Cardiac fibroblast (primary cell): ENCODE data around the gene FRAS1.
"Not testable (repeated sequence)": the region's sequence is repeated elsewhere in the genome, so short reads cannot be mapped to it uniquely, and the experiment has no call there.

Source experiments
- DNase-seq, 2 donors: peaks; one replicate each; pipeline versions ENCODE4 v3.0.0 to v3.0.0-alpha.2; 2010; ENCODE audit warnings: low read depth in 2 of 2
- H3K4me3 ChIP-seq, 2 donors: replicated peaks in 1 of 2; 1 replicate in 1 of 2; 2 replicates in 1 of 2; pipeline ENCODE4 v1.5.1; 2011; ENCODE audit warnings: low read depth in 2 of 2, low read length in 2 of 2, mild to moderate bottlenecking in 2 of 2, moderate library complexity in 1 of 2
- CTCF ChIP-seq: IDR thresholded peaks from one replicate; pipeline ENCODE4 v1.5.1; 2011; ENCODE audit warnings: low read depth, mild to moderate bottlenecking, low read length, inconsistent platforms

Gene FRAS1

DNA sequence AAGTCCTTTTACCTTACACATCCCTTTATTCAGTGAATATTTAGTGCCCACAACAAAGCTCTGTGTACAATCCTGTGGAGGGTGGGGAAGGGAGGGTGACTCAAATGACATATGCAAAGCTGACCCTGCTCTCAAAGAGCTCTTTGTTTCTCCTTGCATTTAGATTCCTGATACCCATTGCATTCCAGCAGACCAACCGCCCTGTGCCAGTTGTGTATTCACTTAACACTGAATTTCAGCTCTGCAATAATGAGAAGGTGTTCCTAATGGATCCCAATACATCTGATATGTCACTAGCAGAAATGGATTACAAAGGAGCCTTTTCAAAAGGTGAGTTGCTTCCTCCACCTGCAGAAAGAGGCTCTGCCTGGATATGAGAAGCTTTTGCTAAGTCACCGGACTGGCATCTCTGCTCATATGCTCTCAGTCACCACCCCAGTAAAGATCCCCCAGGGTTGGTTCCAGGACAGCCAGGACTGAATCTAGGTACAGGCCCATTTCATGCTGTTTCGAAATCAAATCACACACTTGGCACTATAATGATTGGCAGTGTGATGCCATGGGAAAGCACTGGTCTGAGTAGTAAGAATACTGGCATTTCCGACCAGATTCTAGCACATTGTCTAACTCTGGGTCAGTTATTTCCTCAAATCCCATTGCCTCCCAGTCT, 477.3 kb downstream of the FRAS1 start:
- H3K4me3 ChIP-seq = no peak overlapping the region
- TF ChIP-seq CTCF = no peak
- no peak for DNase-seq

DNA sequence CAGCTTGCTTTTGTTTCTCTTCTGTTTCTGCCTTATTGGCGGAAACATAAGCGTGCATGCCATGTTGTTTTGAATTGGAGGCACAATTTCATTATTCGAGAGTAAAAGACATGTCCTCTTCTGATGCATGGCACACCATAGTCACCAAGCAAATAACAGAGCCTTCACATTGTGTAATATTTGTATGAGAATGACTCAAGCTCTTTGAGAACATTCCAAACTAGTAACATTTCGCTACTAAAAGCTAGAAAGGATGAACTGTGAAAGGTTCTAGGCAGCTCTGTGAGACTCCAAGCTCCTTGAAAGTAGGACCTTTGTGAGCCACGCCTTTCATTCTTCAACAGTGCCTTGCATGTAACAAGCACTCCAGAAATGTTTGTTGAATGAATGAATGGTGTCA, 485.2 kb downstream of the FRAS1 start:
- peak; percentile 57 to 82 for DNase-seq
- TF ChIP-seq CTCF = no peak
- no peak overlapping the region for H3K4me3 ChIP-seq

DNA sequence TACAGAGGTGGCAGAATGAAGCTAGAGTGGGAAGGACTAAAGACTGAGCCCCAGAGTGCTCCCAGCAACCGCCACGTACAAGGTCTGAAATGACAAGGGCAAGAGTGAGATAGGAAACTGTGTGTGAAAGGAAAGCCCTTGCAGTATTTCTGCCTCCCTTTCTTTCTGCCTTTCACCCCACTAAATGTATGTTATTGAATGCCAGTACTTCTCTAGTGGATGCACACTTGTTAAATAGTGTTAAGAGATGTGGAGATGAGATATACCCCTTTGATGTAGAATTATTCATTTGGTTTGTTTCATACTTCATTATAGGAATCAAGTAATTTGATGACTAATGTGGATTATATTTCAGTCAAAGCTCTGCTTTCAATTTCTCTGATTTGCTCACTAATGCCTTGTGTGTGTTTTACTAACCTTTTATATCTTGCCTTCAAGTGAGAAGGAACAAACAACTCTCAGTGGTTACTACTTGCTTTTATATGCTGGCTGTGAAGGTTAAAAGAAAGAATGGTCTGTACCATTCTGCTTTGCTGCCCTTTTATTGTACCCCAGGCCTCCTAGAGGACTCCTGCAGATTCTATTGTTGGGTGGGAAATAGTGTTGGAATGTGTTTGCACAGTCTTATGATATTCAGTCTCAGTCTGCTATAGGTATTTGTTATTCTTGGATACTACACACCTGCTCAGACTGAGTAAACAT, 486.5 kb downstream of the FRAS1 start:
- DNase-seq = no peak
- no peak overlapping the region for H3K4me3 ChIP-seq
- TF ChIP-seq CTCF = no peak

- no peak for DNase-seq
- H3K4me3 ChIP-seq = no peak overlapping the region
- no peak for TF ChIP-seq CTCF
Measured at GRCh38 chr4:78544678-78545077, 487.6 kb downstream of the FRAS1 start.

- no peak overlapping the region for H3K4me3 ChIP-seq
- TF ChIP-seq CTCF = no peak
- peak; percentile 60 to 64 for DNase-seq
Measured at GRCh38 chr4:78545275-78546246, 488.4 kb downstream of the FRAS1 start.

DNA sequence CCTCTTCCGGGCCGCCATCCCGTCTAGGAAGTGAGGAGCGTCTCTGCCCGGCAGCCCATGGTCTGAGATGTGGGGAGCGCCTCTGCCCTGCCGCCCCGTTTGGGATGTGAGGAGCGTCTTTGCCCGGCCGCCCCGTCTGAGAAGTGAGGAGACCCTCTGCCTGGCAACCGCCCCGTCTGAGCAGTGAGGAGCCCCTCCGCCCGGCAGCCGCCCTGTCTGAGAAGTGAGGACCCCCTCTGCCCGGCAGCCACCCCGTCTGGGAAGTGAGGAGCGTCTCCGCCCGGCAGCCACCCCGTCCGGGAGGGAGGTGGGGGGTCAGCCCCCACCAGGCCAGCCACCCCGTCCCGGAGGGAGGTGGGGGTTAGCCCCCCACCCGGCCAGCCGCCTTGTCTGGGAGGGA, 490.8 kb downstream of the FRAS1 start:
- not testable (repeated sequence) for DNase-seq, H3K4me3 ChIP-seq

- DNase-seq, H3K4me3 ChIP-seq: not testable (repeated sequence)
Measured at GRCh38 chr4:78548889-78549288, 491.8 kb downstream of the FRAS1 start.
